RPMI7951 (cell line): Measurements from ENCODE around the gene MAGEA9B. TPM values are rescaled to one million over a fixed set of nuclear protein-coding genes. Genes with fewer than 3 reads are reported as not detected.
"Not testable (repeated sequence)": the region's sequence is repeated elsewhere in the genome, so short reads cannot be mapped to it uniquely, and the experiment has no call there.

Experiments
- DNase-seq: peaks from one replicate; pipeline ENCODE4 v3.0.0-alpha.2; 2012; ENCODE audit warnings: low read depth
- total RNA-seq: library from RNA; depleted of rRNA; stranded (reverse); fragments of >200 nt; shearing (Covaris generic); gene quantifications from 2 replicates; pipeline ENCODE4 v1.2.3, GENCODE V29; 2014

MAGEA9B gene
- total RNA-seq, 1 experiment from 2014 or later, result not detected

DNA sequence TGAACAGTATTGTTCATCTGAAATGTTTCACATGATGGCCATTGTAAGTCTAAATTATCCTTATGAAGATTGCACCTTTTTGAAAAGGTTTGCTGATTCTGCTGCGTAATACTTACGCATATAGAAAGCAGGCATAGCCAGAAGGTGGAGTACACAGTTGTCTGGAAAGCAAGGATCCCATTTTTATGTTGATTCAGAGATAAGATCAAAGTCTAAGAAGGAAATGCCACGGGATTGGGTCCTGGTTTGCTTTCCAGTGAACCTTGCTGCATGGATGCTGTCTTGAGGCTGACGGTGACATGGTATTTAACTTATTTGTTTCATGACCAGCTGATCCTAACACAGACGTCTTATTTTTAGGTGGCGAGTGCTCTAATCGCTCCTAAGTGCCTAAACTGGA is 15.5 kb downstream of the MAGEA9B start:
- no peak for DNase-seq

- DNase-seq, result peak; percentile 73
These were observed 16.6 kb downstream of the MAGEA9B start for GRCh38 chrX:149570668-149571067.

GRCh38 chrX:149569770-149570169 is 17.5 kb downstream of the MAGEA9B start:
- no peak for DNase-seq

DNA sequence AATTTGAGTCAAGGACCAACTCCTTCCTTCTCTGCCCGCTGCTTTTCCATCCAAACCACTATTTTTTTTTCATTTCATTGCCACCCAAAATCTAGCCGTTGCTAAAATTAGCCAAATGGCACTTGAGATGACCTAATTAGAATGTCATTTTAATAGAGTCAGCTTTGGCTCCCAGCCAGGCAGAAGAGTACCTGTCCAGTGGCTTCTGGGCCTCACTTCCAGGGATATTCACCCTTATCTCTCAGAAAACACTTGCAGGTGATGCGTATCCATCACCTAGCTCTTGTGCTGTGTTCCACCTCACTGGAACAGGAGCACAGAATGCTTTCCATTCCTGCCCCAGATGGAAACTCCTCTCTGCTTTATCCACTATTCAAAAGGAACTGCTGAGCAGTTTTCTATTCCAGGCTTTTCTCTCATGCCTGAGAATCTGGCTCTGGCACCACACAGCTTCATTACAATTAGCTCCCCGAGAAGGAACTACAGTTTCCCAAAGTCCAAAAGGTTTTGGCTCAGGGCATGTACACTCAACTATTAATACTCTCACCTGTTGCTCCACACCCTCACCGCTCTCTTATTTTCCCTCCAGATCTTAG is 18.5 kb downstream of the MAGEA9B start:
- no peak for DNase-seq

- DNase-seq, result no peak
These were observed 19.4 kb downstream of the MAGEA9B start for GRCh38 chrX:149567621-149568417.

GRCh38 chrX:149563359-149563758 is 23.9 kb downstream of the MAGEA9B start:
- DNase-seq, result no peak

GRCh38 chrX:149555251-149555650 is 32.0 kb downstream of the MAGEA9B start:
- not testable (repeated sequence) for DNase-seq

DNA sequence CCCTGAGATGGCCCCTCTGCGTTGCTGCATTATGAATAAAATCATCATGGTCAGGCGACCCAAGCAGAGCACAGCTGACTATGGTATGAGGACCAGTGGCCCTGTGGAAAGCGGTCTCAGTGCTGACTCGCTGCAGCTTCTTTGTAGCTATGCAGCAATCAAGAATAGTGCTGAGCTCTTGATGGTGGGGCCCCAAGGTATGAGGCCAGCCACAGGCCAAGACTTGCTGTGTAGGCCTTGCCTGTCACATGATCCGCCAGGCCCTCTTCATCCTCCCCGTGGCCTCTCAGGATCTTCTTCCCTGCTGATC is 35.4 kb downstream of the MAGEA9B start:
- not testable (repeated sequence) for DNase-seq

GRCh38 chrX:149551245-149551938 is 35.9 kb downstream of the MAGEA9B start:
- DNase-seq, result not testable (repeated sequence)

GRCh38 chrX:149550454-149550853 is 36.8 kb downstream of the MAGEA9B start:
- not testable (repeated sequence) for DNase-seq

- DNase-seq, result not testable (repeated sequence)
These were observed 37.6 kb downstream of the MAGEA9B start, which contains the start of gene HSFX3 for GRCh38 chrX:149549701-149550100. Gene HSFX3 (minus strand): TSS chrX:149549924. CDS start chrX:149549852, 72 bp downstream.

- not testable (repeated sequence) for DNase-seq
These were observed 39.5 kb downstream of the MAGEA9B start for GRCh38 chrX:149547782-149548181.

- not testable (repeated sequence) for DNase-seq
These were observed 40.3 kb downstream of the MAGEA9B start for GRCh38 chrX:149546962-149547361.

- DNase-seq, result not testable (repeated sequence)
These were observed 41.4 kb downstream of the MAGEA9B start for GRCh38 chrX:149545545-149546543.

DNA sequence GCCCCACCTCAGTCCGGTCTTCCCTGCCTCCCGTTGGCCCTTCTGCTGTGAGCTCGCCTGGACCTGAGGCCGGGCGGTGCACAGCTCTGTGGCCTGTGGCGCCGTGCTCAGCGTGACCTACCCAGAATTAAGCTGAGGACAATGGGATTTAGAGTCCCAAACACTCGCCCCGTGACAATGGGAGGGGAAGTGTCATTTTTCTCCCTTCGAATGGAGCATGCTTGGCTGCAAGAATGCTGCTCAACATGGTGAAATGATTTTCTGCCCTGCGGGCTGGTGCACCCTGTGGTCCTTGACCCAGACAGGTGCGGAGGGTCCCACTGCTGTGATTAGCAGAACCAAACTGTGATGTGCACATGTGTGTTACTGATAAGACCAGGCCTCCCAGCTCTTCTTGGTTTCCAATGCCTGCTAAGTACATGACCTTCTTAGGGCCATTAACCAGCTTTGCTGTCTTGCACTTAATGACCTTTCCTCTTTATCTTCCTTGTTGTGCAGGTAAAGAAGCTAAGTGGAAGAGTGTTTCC is 45.7 kb downstream of the MAGEA9B start:
- DNase-seq, result no peak

DNA sequence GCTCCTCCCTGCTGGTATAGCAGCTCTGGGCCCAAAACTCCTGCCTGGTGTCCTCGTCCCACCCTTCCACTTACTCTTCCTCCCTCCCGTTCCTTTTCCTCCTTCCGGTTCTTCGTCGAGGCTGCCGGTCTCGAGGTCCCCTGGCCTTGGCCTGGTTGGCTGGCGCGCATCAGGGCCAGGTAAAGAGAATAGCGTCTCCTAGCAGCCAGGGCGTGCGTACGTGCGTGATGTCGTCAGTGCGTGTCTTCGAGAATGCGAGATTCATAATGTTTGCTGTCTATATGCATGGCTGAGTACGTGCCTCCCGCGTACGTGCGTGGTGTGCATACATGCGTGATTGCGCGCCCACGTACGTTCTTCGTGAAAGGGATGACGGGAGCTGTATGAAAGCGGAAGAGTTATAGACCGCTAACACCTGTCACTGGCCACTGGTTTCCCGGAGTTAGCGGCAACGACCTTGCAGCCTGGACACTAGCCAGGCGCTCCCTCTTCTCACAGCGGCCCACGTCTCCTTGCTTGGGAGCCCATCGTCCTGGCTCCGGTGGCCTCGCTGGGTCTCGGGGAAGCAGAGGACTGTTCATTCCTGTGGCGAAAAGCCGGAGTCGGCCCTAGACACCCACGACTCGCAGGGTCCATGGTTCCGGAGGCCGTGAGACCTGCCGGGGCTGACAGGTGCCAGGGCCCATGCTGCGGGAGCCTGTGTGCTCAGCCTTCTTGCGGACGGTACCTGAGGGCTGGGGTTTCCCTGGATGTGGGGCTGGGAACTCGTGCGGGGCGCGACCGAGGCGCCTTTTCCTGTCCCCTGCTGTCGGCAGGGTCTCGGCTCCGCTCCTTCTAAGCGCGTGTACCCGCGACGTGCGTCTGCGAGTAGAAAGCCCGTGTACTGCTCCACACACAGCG is 46.4 kb downstream of the MAGEA9B start, which contains the start of gene EOLA1:
TSS of gene EOLA1 (plus strand) at position 392 of the 900 bp plus-strand sequence. CDS start 4,619 bp downstream, outside the sequence.
- DNase-seq, result peak; percentile 92

- peak; percentile 80 for DNase-seq
These were observed 47.1 kb downstream of the MAGEA9B start for GRCh38 chrX:149540131-149540620.

DNA sequence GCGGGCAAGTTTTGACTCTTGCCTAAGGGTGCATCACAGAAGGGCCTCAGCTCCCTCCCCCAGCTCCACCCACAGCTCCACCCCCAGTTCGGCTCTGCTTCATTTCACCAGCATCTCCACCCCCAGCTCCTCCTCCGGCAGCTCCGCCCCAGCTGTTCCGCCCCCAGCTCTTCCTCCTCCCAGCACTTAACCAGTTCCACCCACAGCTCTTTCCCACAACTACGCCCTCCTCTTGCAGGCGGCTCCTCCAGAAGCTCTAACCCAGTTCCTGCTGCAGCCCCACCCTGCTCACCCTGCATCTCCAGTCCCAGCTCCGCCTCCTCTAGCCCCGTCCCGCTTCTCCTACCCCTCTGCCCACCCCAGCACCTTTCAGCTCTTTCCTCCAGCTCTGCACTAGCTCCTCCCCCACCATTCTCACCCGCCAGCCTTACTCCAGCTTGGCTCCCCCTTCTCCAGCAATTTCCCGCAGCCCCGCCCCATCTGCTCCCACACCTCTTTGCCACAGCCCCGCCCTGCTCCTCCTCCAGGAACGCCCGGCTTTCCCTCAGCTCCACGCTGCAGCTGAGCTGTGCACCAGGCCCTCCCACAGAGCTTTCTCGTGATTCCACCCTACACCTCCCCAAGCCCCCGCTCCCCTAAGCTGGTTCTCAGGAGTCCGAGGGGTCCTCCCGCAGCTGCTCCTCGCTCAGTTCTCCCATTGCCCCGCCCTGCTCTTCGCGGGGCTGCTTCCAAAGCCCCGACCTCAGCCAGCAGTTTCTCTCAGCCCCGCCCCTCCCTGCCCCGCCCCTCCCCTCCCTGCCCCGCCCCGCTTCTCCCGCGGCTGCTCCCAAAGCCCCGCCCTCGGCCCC is 47.8 kb downstream of the MAGEA9B start:
- DNase-seq, result peak; percentile 88

- not testable (repeated sequence) for DNase-seq
These were observed 49.8 kb downstream of the MAGEA9B start for GRCh38 chrX:149537474-149537873.
